ENCODE measurements around the gene SMPD4.
"Not testable (repeated sequence)": the region's sequence is repeated elsewhere in the genome, so short reads cannot be mapped to it uniquely, and the experiment has no call there.

GRCh38 chr2:130102597-130103363 is 78.6 kb downstream of the SMPD4 start:
- TF ChIP-seq POLR2A (IDR thresholded peaks at IDR 0.05) = not testable (repeated sequence)
- TF ChIP-seq, protein P1, sequence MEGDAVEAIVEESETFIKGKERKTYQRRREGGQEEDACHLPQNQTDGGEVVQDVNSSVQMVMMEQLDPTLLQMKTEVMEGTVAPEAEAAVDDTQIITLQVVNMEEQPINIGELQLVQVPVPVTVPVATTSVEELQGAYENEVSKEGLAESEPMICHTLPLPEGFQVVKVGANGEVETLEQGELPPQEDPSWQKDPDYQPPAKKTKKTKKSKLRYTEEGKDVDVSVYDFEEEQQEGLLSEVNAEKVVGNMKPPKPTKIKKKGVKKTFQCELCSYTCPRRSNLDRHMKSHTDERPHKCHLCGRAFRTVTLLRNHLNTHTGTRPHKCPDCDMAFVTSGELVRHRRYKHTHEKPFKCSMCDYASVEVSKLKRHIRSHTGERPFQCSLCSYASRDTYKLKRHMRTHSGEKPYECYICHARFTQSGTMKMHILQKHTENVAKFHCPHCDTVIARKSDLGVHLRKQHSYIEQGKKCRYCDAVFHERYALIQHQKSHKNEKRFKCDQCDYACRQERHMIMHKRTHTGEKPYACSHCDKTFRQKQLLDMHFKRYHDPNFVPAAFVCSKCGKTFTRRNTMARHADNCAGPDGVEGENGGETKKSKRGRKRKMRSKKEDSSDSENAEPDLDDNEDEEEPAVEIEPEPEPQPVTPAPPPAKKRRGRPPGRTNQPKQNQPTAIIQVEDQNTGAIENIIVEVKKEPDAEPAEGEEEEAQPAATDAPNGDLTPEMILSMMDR (IDR thresholded peaks at IDR 0.05) = not testable (repeated sequence)

All from lower leg skin (tissue), 3 donors.